GM12873 (cell line): Measurements from ENCODE around the gene UBE4B.

ENCODE experiments used
- TF ChIP-seq, protein P1 (sequence below): IDR thresholded peaks from 2 replicates; pipeline ENCODE4 v1.5.1; 2012; ENCODE audit warnings: low read depth, mild to moderate bottlenecking, moderate library complexity, low read length, control low read depth; ENCODE audit not compliant: insufficient read depth; ENCODE audit errors: missing control alignments

UBE4B gene

DNA sequence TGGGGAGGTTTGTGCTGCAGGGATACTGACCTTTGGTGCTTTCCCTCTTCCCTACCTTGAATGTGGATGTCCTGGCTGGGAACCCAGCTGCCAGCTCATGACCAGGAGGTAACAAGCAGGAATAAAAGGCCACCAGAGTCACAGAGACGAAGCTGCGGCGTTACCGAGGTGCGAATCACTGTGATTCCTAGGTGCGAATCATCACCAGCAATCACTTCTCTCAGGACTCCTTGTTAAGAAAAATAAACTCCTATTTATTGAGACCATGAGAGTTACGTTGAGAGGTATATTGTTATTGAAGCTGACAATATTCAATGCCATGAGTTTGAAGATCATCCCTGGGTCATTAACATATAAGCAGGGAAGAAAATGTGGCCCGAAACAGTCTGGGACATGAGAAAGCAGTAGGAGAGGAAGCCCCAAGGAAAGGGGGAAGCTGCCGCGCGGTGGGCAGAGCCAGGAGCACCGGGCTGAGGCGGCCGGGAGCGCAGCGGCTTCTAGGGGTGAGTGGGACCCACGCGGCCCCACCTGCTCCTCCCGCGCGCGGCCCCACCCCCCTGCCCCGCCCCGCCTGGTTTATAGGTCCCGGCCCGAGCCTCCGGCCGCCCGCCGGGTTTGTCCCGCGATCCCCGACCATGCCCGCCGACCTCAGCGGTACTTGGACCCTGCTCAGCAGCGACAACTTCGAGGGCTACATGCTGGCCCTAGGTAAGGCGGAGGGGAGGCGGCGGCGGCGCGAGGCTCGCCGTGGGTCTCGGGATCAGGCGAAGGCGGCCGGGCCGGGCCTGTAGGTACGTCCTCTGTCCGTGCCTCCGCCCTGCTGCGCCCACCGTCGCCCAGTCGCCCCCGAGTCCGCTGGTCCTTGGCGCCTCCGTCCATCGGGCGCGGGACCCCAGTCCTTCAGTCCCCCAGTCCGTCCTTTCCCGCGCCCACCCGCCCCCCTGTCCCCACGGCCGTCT is 35.9 kb upstream of the UBE4B start, which contains the start of gene RBP7:
TSS of gene RBP7 (plus strand) at position 605 of the 959 bp plus-strand sequence. CDS start at position 636, 31 bp downstream.
- TF ChIP-seq, protein P1, sequence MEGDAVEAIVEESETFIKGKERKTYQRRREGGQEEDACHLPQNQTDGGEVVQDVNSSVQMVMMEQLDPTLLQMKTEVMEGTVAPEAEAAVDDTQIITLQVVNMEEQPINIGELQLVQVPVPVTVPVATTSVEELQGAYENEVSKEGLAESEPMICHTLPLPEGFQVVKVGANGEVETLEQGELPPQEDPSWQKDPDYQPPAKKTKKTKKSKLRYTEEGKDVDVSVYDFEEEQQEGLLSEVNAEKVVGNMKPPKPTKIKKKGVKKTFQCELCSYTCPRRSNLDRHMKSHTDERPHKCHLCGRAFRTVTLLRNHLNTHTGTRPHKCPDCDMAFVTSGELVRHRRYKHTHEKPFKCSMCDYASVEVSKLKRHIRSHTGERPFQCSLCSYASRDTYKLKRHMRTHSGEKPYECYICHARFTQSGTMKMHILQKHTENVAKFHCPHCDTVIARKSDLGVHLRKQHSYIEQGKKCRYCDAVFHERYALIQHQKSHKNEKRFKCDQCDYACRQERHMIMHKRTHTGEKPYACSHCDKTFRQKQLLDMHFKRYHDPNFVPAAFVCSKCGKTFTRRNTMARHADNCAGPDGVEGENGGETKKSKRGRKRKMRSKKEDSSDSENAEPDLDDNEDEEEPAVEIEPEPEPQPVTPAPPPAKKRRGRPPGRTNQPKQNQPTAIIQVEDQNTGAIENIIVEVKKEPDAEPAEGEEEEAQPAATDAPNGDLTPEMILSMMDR: no peak

DNA sequence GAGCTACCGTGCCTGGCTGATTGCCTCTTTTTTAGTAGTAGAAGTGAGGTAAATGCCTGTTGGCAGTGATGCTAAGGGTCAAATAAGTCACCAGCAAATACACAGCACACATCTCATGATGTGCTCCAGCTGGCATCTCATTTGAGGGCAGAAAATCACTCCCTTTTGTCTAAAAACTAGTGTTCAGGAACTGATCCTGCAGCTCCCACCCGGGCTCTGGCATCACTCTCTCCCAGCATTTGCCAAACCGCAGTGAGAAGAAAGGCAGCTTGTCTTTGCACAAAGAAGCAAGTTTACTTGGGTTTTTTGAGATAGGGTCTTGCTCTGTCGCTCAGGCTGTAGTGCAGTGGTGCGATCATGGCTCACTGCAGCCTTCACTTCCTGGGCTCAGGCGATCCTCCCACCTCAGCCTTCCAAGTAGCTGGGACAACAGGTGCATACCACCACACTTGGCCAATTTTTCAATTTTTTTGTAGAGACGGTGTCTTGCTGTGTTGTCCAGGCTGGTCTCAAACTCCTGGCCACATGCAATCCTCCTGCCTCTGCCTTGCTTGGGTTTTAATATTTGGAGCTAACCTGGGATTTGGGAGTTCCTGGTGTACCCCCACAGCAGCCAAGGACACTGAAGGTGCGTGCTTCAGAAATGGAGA is 31.6 kb upstream of the UBE4B start:
- TF ChIP-seq, protein P1: no peak

DNA sequence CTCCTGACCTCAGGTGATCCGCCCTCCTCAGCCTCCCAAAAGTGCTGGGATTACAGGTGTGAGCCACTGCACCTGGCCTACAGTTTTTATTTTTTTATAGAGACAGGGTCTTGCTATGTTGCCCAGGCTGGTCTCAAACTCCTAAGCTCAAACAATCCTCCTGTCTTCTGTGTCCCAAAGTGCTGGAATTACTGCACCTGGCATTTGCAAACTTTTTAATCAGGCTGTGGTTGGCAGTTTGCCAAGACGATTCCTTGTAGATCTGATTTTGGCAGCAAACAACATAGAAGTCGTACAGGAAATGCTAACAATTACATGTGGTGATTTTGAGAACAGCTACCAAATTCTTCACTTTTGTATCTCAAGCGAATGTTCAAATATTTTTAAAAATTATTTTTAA is 25.6 kb upstream of the UBE4B start:
- TF ChIP-seq, protein P1: no peak

DNA sequence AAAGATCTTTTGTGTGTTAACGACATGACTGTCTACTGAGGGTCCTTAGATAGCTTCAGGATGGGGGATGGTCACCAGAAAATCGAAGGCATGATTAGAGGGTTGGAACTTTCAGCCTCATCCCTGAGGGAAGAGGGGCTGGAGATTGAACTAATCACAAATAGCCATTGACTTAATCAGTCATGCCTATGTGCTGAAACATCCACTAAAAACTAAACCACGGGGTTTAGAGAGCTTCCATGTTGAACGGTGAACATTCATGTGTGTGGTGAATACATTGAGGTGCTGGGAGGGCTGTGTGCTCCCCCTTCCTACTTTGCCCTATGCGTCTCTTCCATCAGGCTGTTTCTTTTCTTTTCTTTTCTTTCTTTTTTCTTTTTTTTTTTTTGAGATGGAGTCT is 18.7 kb upstream of the UBE4B start:
- TF ChIP-seq, protein P1: no peak

DNA sequence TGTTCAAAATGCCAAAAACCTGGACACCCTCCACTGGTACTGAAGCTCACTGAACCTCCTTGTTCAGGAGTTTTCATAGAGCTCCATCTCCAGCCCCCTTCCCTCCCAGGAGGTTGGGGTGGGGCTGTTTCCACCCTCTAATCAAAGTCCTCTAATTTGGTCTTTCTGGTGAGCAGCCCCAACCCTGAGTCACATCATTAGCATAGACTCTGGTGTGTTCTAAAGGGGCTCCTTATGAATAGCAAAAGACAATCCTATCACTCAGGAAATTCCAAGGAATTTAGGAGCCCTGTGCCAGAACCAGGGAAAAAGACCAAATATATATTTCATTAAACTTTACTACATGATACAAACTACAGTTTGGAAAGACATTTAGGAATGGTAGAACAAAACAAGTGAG is 13.2 kb upstream of the UBE4B start:
- TF ChIP-seq, protein P1: no peak

DNA sequence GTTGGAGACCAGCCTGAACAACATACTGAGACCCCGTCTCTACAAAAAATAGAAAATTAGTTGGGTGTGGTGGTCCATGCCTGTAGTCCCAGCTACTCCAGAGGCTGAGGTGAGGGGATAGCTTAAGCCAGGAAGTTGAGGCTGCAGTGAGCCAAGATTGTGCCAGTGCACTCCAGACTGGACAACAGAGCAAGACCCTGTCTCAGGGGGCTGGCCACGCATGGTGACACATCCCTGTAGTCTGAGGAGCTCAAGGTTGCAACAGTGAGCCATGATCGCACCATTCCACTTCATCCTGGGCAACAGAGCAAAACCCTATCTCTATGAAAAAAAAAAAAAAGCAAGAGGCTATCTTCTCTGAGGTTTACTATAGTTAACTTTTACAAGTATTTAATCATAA is 12.7 kb upstream of the UBE4B start:
- TF ChIP-seq, protein P1: no peak

DNA sequence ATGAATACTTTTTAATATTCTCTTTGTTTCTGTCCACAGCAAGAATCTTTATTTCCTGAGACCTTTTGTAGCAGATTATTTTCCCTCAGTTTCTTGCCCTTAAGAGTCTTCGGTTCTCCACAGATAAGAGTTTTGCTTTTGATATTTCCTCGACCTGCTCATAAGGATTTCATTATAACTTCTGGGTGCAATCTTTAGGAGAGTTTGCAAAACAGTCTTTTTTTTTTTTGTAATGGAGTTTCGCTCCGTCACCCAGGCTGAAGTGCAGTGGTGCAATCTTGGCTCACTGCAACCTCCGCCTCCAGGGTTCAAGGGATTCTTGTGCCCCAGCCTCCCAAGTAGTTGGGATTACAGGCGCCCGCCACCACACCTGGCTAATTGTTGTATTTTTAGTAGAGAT is 10.1 kb upstream of the UBE4B start:
- TF ChIP-seq, protein P1: no peak
